HEK293 (cell line): ENCODE data around the gene GARRE1.
A peak's percentile ranks its signal among the peaks of the same experiment; 100 is the strongest.

ENCODE experiments used
- CTCF ChIA-PET: fragments of 350-600 bp; formaldehyde crosslinking; extraction: SDS; loops from one replicate; lab custom pipeline; 2021; ENCODE audit warnings: antibody characterized with exemption; lab: Yijun Ruan, JAX
- POLR2A ChIA-PET: fragments of 300-600 bp; formaldehyde crosslinking; extraction: SDS; loops from one replicate; lab custom pipeline; 2020; ENCODE audit warnings: antibody characterized with exemption, inconsistent platforms; lab: Yijun Ruan, JAX
- H3K27ac ChIP-seq: fragments of 200-500 bp; sonication (Bioruptor generic); 2 replicates; pipeline ENCODE4 v1.5.1; 2014; ENCODE audit warnings: low read depth, low read length, control low read depth, inconsistent platforms; ENCODE audit errors: extremely low read depth
- H3K36me3 ChIP-seq, 2 experiments: fragments of 200-500 bp in 1 of 2; sonication (Bioruptor generic) in 1 of 2; 1 replicate in 1 of 2; 2 replicates in 1 of 2; pipeline ENCODE4 v1.5.1; 2014 to 2017; ENCODE audit warnings: inconsistent platforms in 2 of 2, low read length in 2 of 2; ENCODE audit not compliant: control insufficient read depth in 2 of 2, insufficient read depth in 1 of 2
- H3K4me1 ChIP-seq: fragments of 200-500 bp; sonication (Bioruptor generic); 2 replicates; pipeline ENCODE4 v1.5.1; 2014; ENCODE audit warnings: mild to moderate bottlenecking, low read length, inconsistent platforms; ENCODE audit not compliant: control insufficient read depth, insufficient read depth
- H3K4me3 ChIP-seq: 2 replicates; pipeline ENCODE4 v1.5.1; 2011; ENCODE audit warnings: low read depth, mild to moderate bottlenecking, control low read depth, low read length, moderate library complexity
- H3K9me3 ChIP-seq: fragments of 200-500 bp; sonication (Bioruptor generic); 2 replicates; pipeline ENCODE4 v1.5.1; 2014; ENCODE audit warnings: low read depth, low read length, inconsistent platforms; ENCODE audit not compliant: control insufficient read depth, insufficient read depth
- BCL11A ChIP-seq: fragments of 450-650 bp; formaldehyde crosslinking; IDR thresholded peaks from 2 replicates; pipeline ENCODE4 v1.5.1; 2016; ENCODE audit warnings: low read depth, missing biosample characterization, missing genetic modification characterization
- EGR2 ChIP-seq: fragments of 450-650 bp; formaldehyde crosslinking; IDR thresholded peaks from 2 replicates; pipeline ENCODE4 v1.5.1; 2016; ENCODE audit warnings: low read depth, missing biosample characterization, missing genetic modification characterization
- GLIS2 ChIP-seq: fragments of 450-650 bp; formaldehyde crosslinking; IDR thresholded peaks from 2 replicates; pipeline ENCODE4 v1.5.1; 2016; ENCODE audit warnings: missing biosample characterization, missing genetic modification characterization
- HIC1 ChIP-seq: fragments of 450-650 bp; formaldehyde crosslinking; IDR thresholded peaks from 2 replicates; pipeline ENCODE4 v1.5.1; 2016; ENCODE audit warnings: missing biosample characterization, missing genetic modification characterization
- KLF16 ChIP-seq: fragments of 450-650 bp; formaldehyde crosslinking; IDR thresholded peaks from 2 replicates; pipeline ENCODE4 v1.5.1; 2017; ENCODE audit warnings: missing biosample characterization, missing genetic modification characterization
- KLF17 ChIP-seq: fragments of 450-650 bp; formaldehyde crosslinking; IDR thresholded peaks from 2 replicates; pipeline ENCODE4 v1.5.1; 2016; ENCODE audit warnings: missing biosample characterization, missing genetic modification characterization
- MEIS1 ChIP-seq: sonication (generic); formaldehyde crosslinking; IDR thresholded peaks from 2 replicates; pipeline ENCODE4 v1.8.1; 2022; ENCODE audit warnings: missing genetic modification reagents, mild to moderate bottlenecking, borderline replicate concordance
- RBAK ChIP-seq: fragments of 450-650 bp; formaldehyde crosslinking; IDR thresholded peaks from 2 replicates; pipeline ENCODE4 v1.5.1; 2016; ENCODE audit warnings: missing biosample characterization, missing genetic modification characterization
- SCRT1 ChIP-seq: fragments of 450-650 bp; formaldehyde crosslinking; IDR thresholded peaks from 2 replicates; pipeline ENCODE4 v1.5.1; 2016; ENCODE audit warnings: missing biosample characterization, missing genetic modification characterization, borderline replicate concordance
- SETDB1 ChIP-seq: IDR thresholded peaks from one replicate; pipeline ENCODE4 v1.6.1; 2017; ENCODE audit warnings: mild to moderate bottlenecking, low read length, moderate library complexity, mixed read lengths; ENCODE audit not compliant: insufficient read length
- SP3 ChIP-seq: fragments of 450-650 bp; formaldehyde crosslinking; IDR thresholded peaks from 2 replicates; pipeline ENCODE4 v1.5.1; 2016; ENCODE audit warnings: missing biosample characterization, missing genetic modification characterization
- YY1 ChIP-seq: fragments of 450-650 bp; formaldehyde crosslinking; IDR thresholded peaks from 2 replicates; pipeline ENCODE4 v1.5.1; 2018; ENCODE audit warnings: missing biosample characterization, missing genetic modification characterization
- ZBTB17 ChIP-seq: fragments of 450-650 bp; formaldehyde crosslinking; IDR thresholded peaks from 2 replicates; pipeline ENCODE4 v1.5.1; 2016; ENCODE audit warnings: missing biosample characterization, missing genetic modification characterization
- ZBTB48 ChIP-seq: fragments of 450-650 bp; formaldehyde crosslinking; IDR thresholded peaks from 2 replicates; pipeline ENCODE4 v1.5.1; 2016; ENCODE audit warnings: missing biosample characterization, missing genetic modification characterization
- ZNF112 ChIP-seq: fragments of 450-650 bp; formaldehyde crosslinking; IDR thresholded peaks from 2 replicates; pipeline ENCODE4 v1.5.0; 2017; ENCODE audit warnings: missing biosample characterization, missing genetic modification characterization
- ZNF169 ChIP-seq: fragments of 450-650 bp; formaldehyde crosslinking; IDR thresholded peaks from 2 replicates; pipeline ENCODE4 v1.5.1; 2016; ENCODE audit warnings: missing biosample characterization, missing genetic modification characterization
- ZNF211 ChIP-seq: fragments of 450-650 bp; formaldehyde crosslinking; IDR thresholded peaks from 2 replicates; pipeline ENCODE4 v1.5.1; 2016; ENCODE audit warnings: low read depth, missing biosample characterization, missing genetic modification characterization
- ZNF311 ChIP-seq: fragments of 450-650 bp; formaldehyde crosslinking; IDR thresholded peaks from 2 replicates; pipeline ENCODE4 v1.5.1; 2017; ENCODE audit warnings: missing biosample characterization, missing genetic modification characterization, borderline replicate concordance
- ZNF341 ChIP-seq: fragments of 450-650 bp; formaldehyde crosslinking; IDR thresholded peaks from 2 replicates; pipeline ENCODE4; 2016; ENCODE audit warnings: low read depth, missing biosample characterization, missing genetic modification characterization
- ZNF449 ChIP-seq: fragments of 450-650 bp; formaldehyde crosslinking; IDR thresholded peaks from 2 replicates; pipeline ENCODE4 v1.5.1; 2017; ENCODE audit warnings: missing biosample characterization, mild to moderate bottlenecking, missing genetic modification characterization, moderate library complexity
- ZNF561 ChIP-seq: fragments of 450-650 bp; IDR thresholded peaks from 2 replicates; pipeline ENCODE4 v1.5.1; 2018; ENCODE audit warnings: missing biosample characterization, missing genetic modification characterization, borderline replicate concordance
- ZNF624 ChIP-seq: fragments of 450-650 bp; formaldehyde crosslinking; IDR thresholded peaks from 2 replicates; pipeline ENCODE4 v1.5.1; 2017; ENCODE audit warnings: missing biosample characterization, missing genetic modification characterization
- ZNF645 ChIP-seq: fragments of 450-650 bp; formaldehyde crosslinking; IDR thresholded peaks from 2 replicates; pipeline ENCODE4; 2016; ENCODE audit warnings: missing biosample characterization, missing genetic modification characterization
- ZNF76 ChIP-seq: fragments of 450-650 bp; formaldehyde crosslinking; IDR thresholded peaks from 2 replicates; pipeline ENCODE4; 2016; ENCODE audit warnings: low read depth, missing biosample characterization, missing genetic modification characterization, borderline replicate concordance
- TF ChIP-seq, protein P1 (sequence below): fragments of 450-650 bp; formaldehyde crosslinking; IDR thresholded peaks from 2 replicates; pipeline ENCODE4 v1.5.1; 2016; ENCODE audit warnings: missing biosample characterization, missing genetic modification characterization
- TF ChIP-seq, protein P2 (sequence below): sonication (generic); formaldehyde crosslinking; IDR thresholded peaks from 2 replicates; pipeline ENCODE4 v1.8.1; 2022; ENCODE audit warnings: mild to moderate bottlenecking, moderate library complexity, missing genetic modification reagents
- TF ChIP-seq, protein P3 (sequence below): fragments of 450-650 bp; formaldehyde crosslinking; IDR thresholded peaks from 2 replicates; pipeline ENCODE4 v1.5.1; 2016; ENCODE audit warnings: missing biosample characterization, missing genetic modification characterization

Gene GARRE1

DNA sequence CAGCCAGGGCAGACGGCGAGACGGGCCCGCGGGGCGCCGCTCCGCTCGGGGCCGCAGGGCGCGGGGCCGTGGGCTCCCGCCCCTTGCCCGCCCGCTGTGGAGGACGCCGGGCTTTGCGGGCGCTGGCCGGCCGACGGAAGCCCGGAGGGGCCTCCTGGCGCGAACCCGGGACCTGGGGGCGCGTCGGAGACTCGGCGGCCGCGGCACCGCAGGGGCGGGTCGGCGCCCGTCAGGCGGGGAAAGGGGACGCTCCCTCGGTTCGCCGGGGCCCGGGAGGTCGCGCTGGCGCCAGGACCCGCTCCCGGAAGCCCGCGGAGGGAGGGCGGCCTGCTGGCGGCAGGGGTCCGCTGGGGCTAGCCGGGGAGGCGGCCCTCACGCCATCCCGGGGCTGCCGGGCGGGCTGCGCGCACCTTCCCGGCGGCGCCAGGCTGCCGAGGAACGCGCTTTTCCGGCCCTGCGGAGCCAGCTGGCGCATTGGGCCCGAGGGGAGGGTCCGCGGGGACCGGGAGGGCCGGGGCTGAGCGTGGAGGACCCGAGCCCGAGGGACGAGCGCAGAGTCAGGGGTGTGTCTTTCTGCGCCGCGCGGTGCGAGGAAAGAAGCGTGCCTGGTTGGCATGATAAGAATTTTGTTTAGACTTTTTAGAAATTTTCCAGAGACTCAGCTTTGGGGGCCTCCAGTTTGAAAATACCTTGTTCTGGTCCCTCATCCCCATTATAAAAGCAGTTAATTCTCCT, 511 bp downstream of the GARRE1 start:
- CTCF ChIA-PET: interaction anchor here (0.7 kb wide), 1 partner anchor 43 kb away, joined by 3 read pairs; no protein-coding TSS in a partner anchor
- Histone ChIP-seq H3K27ac (peak overlapping the region; percentile 95), H3K36me3 (peaks cover 0 to 25% of the 10 kb centered on the region in 2 experiments; a peak in 2 of 3 replicates), H3K4me3 (peak overlapping the region; percentile 77), H3K9me3 (no peaks in the 10 kb centered on the region), H3K4me1 (peaks cover 32% of the 10 kb centered on the region)
- POLR2A ChIA-PET: no interaction called here
- TF ChIP-seq GLIS2 (tag by site-specific recombination) (peak; percentile 52; the same call in 1 of the 2 replicates), ZNF169 (no peak), ZNF561 (tag by site-specific recombination) (peak; percentile 96), SP3 (tag by site-specific recombination) (0 out of 2 replicates have a peak, but pooled peaks have one; percentile 15), MEIS1 (CRISPR knock-in tag) (no peak), ZNF341 (tag by site-specific recombination) (peak; percentile 46; the same call in 1 of the 2 replicates), HIC1 (tag by site-specific recombination) (peak; percentile 47; the same call in 1 of the 2 replicates), KLF17 (tag by site-specific recombination) (peak; percentile 85), ZNF311 (tag by site-specific recombination) (no peak), SETDB1 (no peak), ZNF76 (tag by site-specific recombination) (peak; percentile 33; the same call in 1 of the 2 replicates), ZNF211 (tag by site-specific recombination) (no peak), ZNF449 (0 out of 2 replicates have a peak, but pooled peaks have one; percentile 22), ZNF645 (tag by site-specific recombination) (no peak), ZNF112 (tag by site-specific recombination) (no peak), YY1 (tag by site-specific recombination) (peak; percentile 26; the same call in 1 of the 2 replicates), EGR2 (tag by site-specific recombination) (no peak), ZNF624 (tag by site-specific recombination) (no peak), KLF16 (tag by site-specific recombination) (peak; percentile 57; the same call in 1 of the 2 replicates), SCRT1 (no peak), ZBTB17 (tag by site-specific recombination) (peak; percentile 61), BCL11A (no peak), RBAK (no peak), ZBTB48 (tag by site-specific recombination) (peak; percentile 61)
- TF ChIP-seq, protein P1, sequence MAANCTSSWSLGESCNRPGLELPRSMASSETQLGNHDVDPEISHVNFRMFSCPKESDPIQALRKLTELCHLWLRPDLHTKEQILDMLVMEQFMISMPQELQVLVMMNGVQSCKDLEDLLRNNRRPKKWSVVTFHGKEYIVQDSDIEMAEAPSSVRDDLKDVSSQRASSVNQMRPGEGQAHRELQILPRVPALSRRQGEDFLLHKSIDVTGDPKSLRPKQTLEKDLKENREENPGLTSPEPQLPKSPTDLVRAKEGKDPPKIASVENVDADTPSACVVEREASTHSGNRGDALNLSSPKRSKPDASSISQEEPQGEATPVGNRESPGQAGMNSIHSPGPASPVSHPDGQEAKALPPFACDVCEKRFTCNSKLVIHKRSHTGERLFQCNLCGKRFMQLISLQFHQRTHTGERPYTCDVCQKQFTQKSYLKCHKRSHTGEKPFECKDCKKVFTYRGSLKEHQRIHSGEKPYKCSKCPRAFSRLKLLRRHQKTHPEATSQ (tag by site-specific recombination): no peak
- TF ChIP-seq, protein P2, sequence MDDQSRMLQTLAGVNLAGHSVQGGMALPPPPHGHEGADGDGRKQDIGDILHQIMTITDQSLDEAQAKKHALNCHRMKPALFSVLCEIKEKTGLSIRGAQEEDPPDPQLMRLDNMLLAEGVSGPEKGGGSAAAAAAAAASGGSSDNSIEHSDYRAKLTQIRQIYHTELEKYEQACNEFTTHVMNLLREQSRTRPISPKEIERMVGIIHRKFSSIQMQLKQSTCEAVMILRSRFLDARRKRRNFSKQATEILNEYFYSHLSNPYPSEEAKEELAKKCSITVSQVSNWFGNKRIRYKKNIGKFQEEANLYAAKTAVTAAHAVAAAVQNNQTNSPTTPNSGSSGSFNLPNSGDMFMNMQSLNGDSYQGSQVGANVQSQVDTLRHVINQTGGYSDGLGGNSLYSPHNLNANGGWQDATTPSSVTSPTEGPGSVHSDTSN: peak; percentile 55; the same call in 1 of the 2 replicates
- TF ChIP-seq, protein P3, sequence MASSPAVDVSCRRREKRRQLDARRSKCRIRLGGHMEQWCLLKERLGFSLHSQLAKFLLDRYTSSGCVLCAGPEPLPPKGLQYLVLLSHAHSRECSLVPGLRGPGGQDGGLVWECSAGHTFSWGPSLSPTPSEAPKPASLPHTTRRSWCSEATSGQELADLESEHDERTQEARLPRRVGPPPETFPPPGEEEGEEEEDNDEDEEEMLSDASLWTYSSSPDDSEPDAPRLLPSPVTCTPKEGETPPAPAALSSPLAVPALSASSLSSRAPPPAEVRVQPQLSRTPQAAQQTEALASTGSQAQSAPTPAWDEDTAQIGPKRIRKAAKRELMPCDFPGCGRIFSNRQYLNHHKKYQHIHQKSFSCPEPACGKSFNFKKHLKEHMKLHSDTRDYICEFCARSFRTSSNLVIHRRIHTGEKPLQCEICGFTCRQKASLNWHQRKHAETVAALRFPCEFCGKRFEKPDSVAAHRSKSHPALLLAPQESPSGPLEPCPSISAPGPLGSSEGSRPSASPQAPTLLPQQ (tag by site-specific recombination): peak; percentile 53
